Stimulated activated naive CD8-positive, alpha-beta T cell treated with anti-CD3 and anti-CD28 coated beads, Interleukin-15, Interleukin-2, amounts not matched to agents 100 ng/mL and 50 ng/mL, for 24 hours (primary cell): ENCODE results near the gene CEP83.

Experiments used
- H3K27ac Mint-ChIP-seq: one replicate; pipeline ENCODE4 v1.8.0; 2021; ENCODE audit warnings: mild to moderate bottlenecking, mixed read lengths
- H3K27me3 Mint-ChIP-seq: one replicate; pipeline ENCODE4 v1.8.0; 2021; ENCODE audit warnings: mixed read lengths
- H3K36me3 Mint-ChIP-seq: one replicate; pipeline ENCODE4 v1.8.0; 2021; ENCODE audit warnings: low read depth, mixed read lengths
- H3K4me1 Mint-ChIP-seq: one replicate; pipeline ENCODE4 v1.8.0; 2021; ENCODE audit warnings: low read depth, mixed read lengths
- H3K4me3 Mint-ChIP-seq: one replicate; pipeline ENCODE4 v1.8.0; 2021; ENCODE audit warnings: mild to moderate bottlenecking, mixed read lengths
- H3K9me3 Mint-ChIP-seq: one replicate; pipeline ENCODE4 v1.8.0; 2021; ENCODE audit warnings: mixed read lengths

The CEP83 gene

GRCh38 chr12:94258593-94258992 is 201.1 kb downstream of the CEP83 start:
- H3K4me3 Mint-ChIP-seq: no peak overlapping the region
- peaks cover 26% of the 10 kb centered on the region for H3K36me3 Mint-ChIP-seq
- H3K9me3 Mint-ChIP-seq: no peaks in the 10 kb centered on the region
- no peaks in the 10 kb centered on the region for H3K27me3 Mint-ChIP-seq
- H3K4me1 Mint-ChIP-seq: peaks cover 26% of the 10 kb centered on the region
- H3K27ac Mint-ChIP-seq: no peak overlapping the region
